Activated naive CD4-positive, alpha-beta T cell treated with anti-CD3 and anti-CD28 coated beads for 36 hours (primary cell): ENCODE measurements around the gene CDK11B. TPM values are rescaled to one million over a fixed set of nuclear protein-coding genes. Genes with fewer than 3 reads are reported as not detected.

Experiments
- CTCF ChIA-PET: fragments of 350-600 bp; sonication (Branson Sonifier 250); formaldehyde crosslinking; loops from one replicate; lab custom pipeline; 2021; ENCODE audit warnings: antibody characterized with exemption; lab: Charles Lee
- DNase-seq: peaks from one replicate; pipeline ENCODE4 v3.0.0-alpha.2; 2020
- H3K27ac Mint-ChIP-seq: one replicate; pipeline ENCODE4 v1.8.0; 2021; ENCODE audit warnings: mild to moderate bottlenecking, mixed read lengths
- H3K27me3 Mint-ChIP-seq: one replicate; pipeline ENCODE4 v1.8.0; 2021; ENCODE audit warnings: low read depth, mixed read lengths
- H3K36me3 Mint-ChIP-seq: one replicate; pipeline ENCODE4 v1.8.0; 2021; ENCODE audit warnings: low read depth, mixed read lengths
- H3K4me1 Mint-ChIP-seq: one replicate; pipeline ENCODE4 v1.8.0; 2021; ENCODE audit warnings: low read depth, mixed read lengths
- H3K4me3 Mint-ChIP-seq: one replicate; pipeline ENCODE4 v1.8.0; 2021; ENCODE audit warnings: mild to moderate bottlenecking, moderate library complexity, mixed read lengths
- H3K9me3 Mint-ChIP-seq: one replicate; pipeline ENCODE4 v1.8.0; 2021; ENCODE audit warnings: mixed read lengths
- intact Hi-C: fragments of 100-400 bp; cut with micrococcal nuclease; formaldehyde crosslinking; loops from one replicate; pipeline ENCODE4 v1.15.1; 2023
- total RNA-seq, 2 experiments: library from RNA; stranded (reverse); gene quantifications; one replicate each; pipeline ENCODE4 v1.2.3, GENCODE V29; 2021

The CDK11B gene
- total RNA-seq, 2 experiments from 2014 or later: 33.7 to 34.4 TPM

DNA sequence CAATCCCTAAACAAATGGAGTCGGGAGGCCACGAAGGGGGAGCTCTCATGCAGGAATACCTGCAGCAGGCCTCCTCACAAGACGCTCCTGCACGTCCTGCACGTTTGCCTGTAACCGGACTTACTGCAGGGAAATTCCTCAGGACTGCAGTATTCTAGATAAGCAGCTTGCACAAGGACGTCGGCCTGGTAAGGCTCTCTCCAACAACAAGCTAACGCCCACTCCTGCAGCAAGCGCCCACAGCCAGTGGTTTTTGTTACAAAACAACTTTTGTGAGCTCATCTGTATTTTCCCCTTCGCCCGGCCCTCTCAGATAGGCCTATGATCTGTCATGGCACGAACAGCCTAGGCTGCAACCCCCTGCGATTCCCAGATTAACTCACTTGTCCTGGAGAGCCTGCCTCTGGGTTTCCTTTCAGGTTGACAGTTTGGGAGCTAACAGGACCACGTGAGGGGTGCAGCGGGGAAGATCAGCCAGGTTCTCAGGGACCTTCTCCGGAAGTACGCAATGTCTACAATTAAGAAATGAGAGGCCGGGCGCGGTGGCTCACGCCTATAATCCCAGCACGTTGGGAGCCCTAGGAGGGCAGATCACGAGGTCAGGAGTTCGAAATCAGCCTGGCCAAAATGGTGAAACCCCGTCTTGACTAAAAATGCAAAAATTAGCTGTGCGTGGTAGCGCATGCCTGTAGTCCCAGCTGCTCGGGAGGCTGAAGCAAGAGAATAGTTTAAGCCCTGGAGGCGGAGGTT, 44.4 kb downstream of the CDK11B start:
- intact Hi-C loops: loop anchor here (2.0 kb wide), 1 partner anchor 14 kb away; no protein-coding TSS in a partner anchor
- Mint-ChIP-seq H3K4me1 (peaks cover 24% of the 10 kb centered on the region), H3K36me3 (peaks cover 5% of the 10 kb centered on the region), H3K9me3 (no peaks in the 10 kb centered on the region), H3K27ac (peak overlapping the region; percentile 85), H3K4me3 (peak overlapping the region; percentile 90), H3K27me3 (no peaks in the 10 kb centered on the region)
- CTCF ChIA-PET: interaction anchor here (0.5 to 1.2 kb wide), 5 partner anchors 11 to 200 kb away, joined by 3 to 5 read pairs (median 3); no protein-coding TSS in a partner anchor
- DNase-seq: peak; percentile 58

GRCh38 chr1:1613509-1614082, 45.2 kb downstream of the CDK11B start:
- Mint-ChIP-seq H3K4me3 (peak overlapping the region; percentile 90), H3K27ac (peak overlapping the region; percentile 85), H3K9me3 (no peaks in the 10 kb centered on the region), H3K27me3 (no peaks in the 10 kb centered on the region), H3K4me1 (peaks cover 24% of the 10 kb centered on the region), H3K36me3 (peaks cover 5% of the 10 kb centered on the region)
- DNase-seq: no peak
- intact Hi-C loops: loop anchor here (2.0 kb wide), 1 partner anchor 15 kb away; no protein-coding TSS in a partner anchor
- CTCF ChIA-PET: interaction anchor here (0.8 to 1.2 kb wide), 3 partner anchors 10 to 65 kb away, joined by 3 to 5 read pairs (median 3); no protein-coding TSS in a partner anchor

GRCh38 chr1:1612104-1612400, 46.8 kb downstream of the CDK11B start:
- no peaks in the 10 kb centered on the region for H3K9me3 Mint-ChIP-seq
- CTCF ChIA-PET: no interaction called here
- DNase-seq: no peak
- intact Hi-C loops: no loop called here
- no peak overlapping the region for H3K27ac Mint-ChIP-seq
- H3K4me1 Mint-ChIP-seq: peaks cover 29% of the 10 kb centered on the region
- H3K36me3 Mint-ChIP-seq: peaks cover 5% of the 10 kb centered on the region
- H3K4me3 Mint-ChIP-seq: no peak overlapping the region
- H3K27me3 Mint-ChIP-seq: no peaks in the 10 kb centered on the region

DNA sequence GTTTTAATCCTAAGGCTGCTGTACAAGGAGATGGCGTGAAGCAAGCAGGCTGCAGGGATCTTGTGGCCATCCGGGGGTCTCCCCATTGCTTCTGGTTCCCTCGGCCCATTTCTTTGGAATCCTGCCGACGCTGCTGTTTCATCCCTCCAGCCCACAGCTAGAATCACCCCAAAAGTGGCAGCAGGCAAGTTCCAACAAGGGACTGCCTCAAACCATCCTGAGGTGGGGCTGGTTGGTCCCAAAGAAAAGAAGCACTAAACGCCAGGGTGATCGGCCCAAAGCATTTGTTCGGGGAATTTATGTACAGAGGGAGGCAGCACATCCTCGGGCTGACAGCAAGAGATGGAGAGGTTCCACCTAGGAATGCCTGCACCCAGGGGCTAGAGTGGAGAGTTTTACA, 48.0 kb downstream of the CDK11B start:
- Mint-ChIP-seq H3K4me1 (peaks cover 28% of the 10 kb centered on the region), H3K36me3 (peaks cover 5% of the 10 kb centered on the region), H3K4me3 (no peak overlapping the region), H3K27me3 (no peaks in the 10 kb centered on the region), H3K27ac (no peak overlapping the region), H3K9me3 (no peaks in the 10 kb centered on the region)
- CTCF ChIA-PET: no interaction called here
- DNase-seq: no peak
- intact Hi-C loops: no loop called here

DNA sequence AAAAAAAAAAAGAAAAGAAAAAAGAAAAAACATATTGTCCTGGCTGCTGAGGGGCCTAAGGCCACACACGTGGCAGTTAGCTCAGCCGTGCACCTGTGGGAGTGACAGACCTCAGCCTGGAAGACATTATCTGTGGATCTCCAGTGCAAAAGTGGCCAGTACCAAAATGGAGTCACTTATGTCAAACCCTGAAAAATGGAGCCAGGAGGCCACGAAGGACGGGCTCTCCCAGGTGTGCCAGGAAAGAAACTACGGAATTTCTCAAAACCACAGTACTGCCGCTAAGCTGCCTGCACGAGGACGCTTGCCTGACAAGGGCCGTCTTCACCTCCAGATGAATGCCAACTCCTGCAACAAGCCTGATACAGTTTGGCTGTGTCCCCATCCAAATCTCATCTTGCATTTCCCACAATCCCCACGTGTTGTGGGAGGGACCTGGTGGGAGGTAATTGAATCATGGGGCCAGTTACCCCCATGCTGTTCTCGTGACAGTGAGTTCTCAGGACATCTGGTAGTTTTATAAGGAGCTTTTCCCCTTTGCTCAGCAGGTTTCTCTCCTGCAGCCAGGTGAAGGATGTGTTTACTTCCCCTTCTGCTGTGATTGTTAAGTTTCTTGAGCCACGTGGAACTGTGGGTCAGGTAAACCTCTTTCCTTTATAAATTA, 48.9 kb downstream of the CDK11B start:
- DNase-seq: no peak
- CTCF ChIA-PET: no interaction called here
- H3K4me1 Mint-ChIP-seq: peaks cover 28% of the 10 kb centered on the region
- no peaks in the 10 kb centered on the region for H3K27me3 Mint-ChIP-seq
- H3K9me3 Mint-ChIP-seq: no peaks in the 10 kb centered on the region
- H3K27ac Mint-ChIP-seq: no peak overlapping the region
- intact Hi-C loops: no loop called here
- peaks cover 5% of the 10 kb centered on the region for H3K36me3 Mint-ChIP-seq
- H3K4me3 Mint-ChIP-seq: no peak overlapping the region

DNA sequence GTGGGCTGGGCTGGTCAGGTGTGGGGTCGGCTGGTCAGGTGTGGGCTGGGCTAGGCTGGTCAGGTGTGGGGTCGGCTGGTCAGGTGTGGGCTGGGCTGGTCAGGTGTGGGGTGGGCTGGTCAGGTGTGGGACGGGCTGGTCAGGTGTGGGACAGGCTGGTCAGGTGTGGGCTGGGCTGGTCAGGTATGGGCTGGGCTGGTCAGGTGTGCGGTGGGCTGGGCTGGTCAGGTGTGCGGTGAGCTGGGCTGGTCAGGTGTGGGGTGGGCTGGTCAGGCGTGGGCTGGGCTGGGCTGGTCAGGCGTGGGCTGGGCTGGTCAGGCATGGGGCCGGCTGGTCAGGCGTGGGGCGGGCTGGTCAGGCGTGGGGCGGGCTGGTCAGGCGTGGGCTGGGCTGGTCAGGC, 52.6 kb downstream of the CDK11B start:
- no peak for DNase-seq

GRCh38 chr1:1605724-1606123, 53.1 kb downstream of the CDK11B start:
- Mint-ChIP-seq H3K4me1 (peaks cover 14% of the 10 kb centered on the region), H3K27ac (no peak overlapping the region)
- intact Hi-C loops: no loop called here

More for the DNA sequence above, 52.6 kb downstream of the CDK11B start:
- no peak overlapping the region for H3K27ac Mint-ChIP-seq
- no peaks in the 10 kb centered on the region for H3K27me3 Mint-ChIP-seq
- intact Hi-C loops: no loop called here
- no peak overlapping the region for H3K4me3 Mint-ChIP-seq
- peaks cover 14% of the 10 kb centered on the region for H3K4me1 Mint-ChIP-seq
- H3K36me3 Mint-ChIP-seq: no peaks in the 10 kb centered on the region
- CTCF ChIA-PET: interaction anchor here (0.6 to 0.8 kb wide), 2 partner anchors 14 to 664 kb away, joined by 4 read pairs; no protein-coding TSS in a partner anchor
- H3K9me3 Mint-ChIP-seq: no peaks in the 10 kb centered on the region

DNA sequence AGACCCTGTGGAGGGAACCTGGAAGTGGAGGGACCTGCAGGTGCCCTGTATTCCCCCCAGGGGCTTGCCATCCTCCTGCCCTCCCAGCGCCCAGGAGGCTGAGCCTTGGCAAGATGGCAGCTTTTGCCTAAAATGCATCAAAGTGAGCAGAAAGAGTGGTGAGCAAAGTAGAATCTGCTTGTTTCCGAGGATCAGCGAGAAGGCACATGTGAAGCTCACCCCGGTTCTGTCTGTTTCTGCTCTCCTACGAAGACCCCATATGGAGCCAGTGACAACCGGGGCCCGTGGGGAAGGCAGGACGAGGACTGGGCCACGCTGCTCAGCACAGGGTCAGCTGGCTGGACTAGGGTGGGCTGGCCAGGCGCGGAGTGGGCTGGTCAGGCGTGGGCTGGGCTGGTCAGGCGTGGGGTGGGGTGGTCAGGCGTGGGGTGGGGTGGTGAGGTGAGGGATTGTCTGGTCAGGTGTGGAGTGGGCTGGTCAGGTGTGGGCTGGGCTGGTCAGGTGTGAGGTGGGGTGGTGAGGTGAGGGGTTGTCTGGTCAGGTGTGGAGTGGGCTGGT, 53.7 kb downstream of the CDK11B start:
- Mint-ChIP-seq H3K9me3 (no peaks in the 10 kb centered on the region), H3K4me1 (peaks cover 15% of the 10 kb centered on the region), H3K27me3 (no peaks in the 10 kb centered on the region), H3K27ac (peak overlapping the region; percentile 53), H3K36me3 (no peaks in the 10 kb centered on the region), H3K4me3 (no peak overlapping the region)
- CTCF ChIA-PET: no interaction called here
- intact Hi-C loops: no loop called here
- DNase-seq: no peak

More at GRCh38 chr1:1605724-1606123, 53.1 kb downstream of the CDK11B start:
- Mint-ChIP-seq H3K36me3 (no peaks in the 10 kb centered on the region), H3K4me3 (no peak overlapping the region), H3K27me3 (no peaks in the 10 kb centered on the region), H3K9me3 (no peaks in the 10 kb centered on the region)
- CTCF ChIA-PET: no interaction called here
- DNase-seq: no peak

- CTCF ChIA-PET: no interaction called here
- Mint-ChIP-seq H3K4me3 (no peak overlapping the region), H3K27me3 (no peaks in the 10 kb centered on the region), H3K27ac (no peak overlapping the region), H3K4me1 (peaks cover 15% of the 10 kb centered on the region), H3K9me3 (no peaks in the 10 kb centered on the region), H3K36me3 (no peaks in the 10 kb centered on the region)
- DNase-seq: no peak
- intact Hi-C loops: no loop called here
These were observed 54.3 kb downstream of the CDK11B start for GRCh38 chr1:1604374-1605033.

GRCh38 chr1:1603671-1604373, 55.0 kb downstream of the CDK11B start:
- no peak overlapping the region for H3K27ac Mint-ChIP-seq
- H3K27me3 Mint-ChIP-seq: peaks cover 3% of the 10 kb centered on the region
- intact Hi-C loops: no loop called here
- CTCF ChIA-PET: interaction anchor here (0.7 kb wide), 1 partner anchor 10 kb away, joined by 3 read pairs; no protein-coding TSS in a partner anchor
- peaks cover 19% of the 10 kb centered on the region for H3K4me1 Mint-ChIP-seq
- no peaks in the 10 kb centered on the region for H3K36me3 Mint-ChIP-seq
- no peak for DNase-seq
- H3K4me3 Mint-ChIP-seq: no peak overlapping the region
- no peaks in the 10 kb centered on the region for H3K9me3 Mint-ChIP-seq

GRCh38 chr1:1602968-1603506, 55.8 kb downstream of the CDK11B start:
- Mint-ChIP-seq H3K36me3 (no peaks in the 10 kb centered on the region), H3K9me3 (no peaks in the 10 kb centered on the region), H3K27ac (no peak overlapping the region), H3K27me3 (peaks cover 6% of the 10 kb centered on the region), H3K4me3 (no peak overlapping the region), H3K4me1 (peaks cover 22% of the 10 kb centered on the region)
- no peak for DNase-seq
- intact Hi-C loops: no loop called here
- CTCF ChIA-PET: interaction anchor here (0.7 kb wide), 1 partner anchor 11 kb away, joined by 3 read pairs; no protein-coding TSS in a partner anchor
